DND-41 (cell line): Measurements from ENCODE around the gene TBC1D1.

Experiments
- ATAC-seq: fragments of 200-7000 bp; cut with Tn5 transposase; 3 replicates; pipeline ENCODE4 v1.9.1; 2021; ENCODE audit warnings: low read depth; ENCODE audit not compliant: insufficient read depth
- DNase-seq: peaks from one replicate; pipeline ENCODE4 v3.0.0-alpha.2; 2020
- H2AFZ ChIP-seq: 2 replicates; pipeline ENCODE4 v1.6.0; 2012; ENCODE audit warnings: low read depth, low read length
- H3K27ac ChIP-seq: 2 replicates; pipeline ENCODE4 v1.5.1; 2012; ENCODE audit warnings: low read length, inconsistent platforms
- H3K27me3 ChIP-seq: fragments of 200-600 bp; sonication (generic); 2 replicates; pipeline ENCODE4 v1.6.0; 2012; ENCODE audit warnings: low read length, mild to moderate bottlenecking, inconsistent platforms; ENCODE audit not compliant: insufficient read depth, poor library complexity
- H3K36me3 ChIP-seq: 2 replicates; pipeline ENCODE4 v1.5.1; 2012; ENCODE audit warnings: low read length, inconsistent platforms; ENCODE audit not compliant: insufficient read depth
- H3K4me1 ChIP-seq: 2 replicates; pipeline ENCODE4 v1.5.1; 2012; ENCODE audit warnings: mild to moderate bottlenecking, low read length; ENCODE audit not compliant: insufficient read depth
- H3K4me2 ChIP-seq: 2 replicates; pipeline ENCODE4 v1.6.0; 2012; ENCODE audit warnings: mild to moderate bottlenecking, moderate library complexity, low read length, inconsistent platforms; ENCODE audit not compliant: insufficient read depth
- H3K4me3 ChIP-seq, 2 experiments: fragments of 200-600 bp in 1 of 2; shearing (Covaris generic) in 1 of 2; 2 replicates each; pipeline ENCODE4 v1.5.1; 2012 to 2016; ENCODE audit warnings: inconsistent platforms in 2 of 2, low read length in 2 of 2, mild to moderate bottlenecking in 2 of 2, low read depth in 1 of 2, moderate library complexity in 1 of 2
- H3K79me2 ChIP-seq: 2 replicates; pipeline ENCODE4 v1.6.0; 2012; ENCODE audit warnings: low read length, inconsistent platforms; ENCODE audit not compliant: insufficient read depth
- H3K9ac ChIP-seq: 2 replicates; pipeline ENCODE4 v1.6.0; 2012; ENCODE audit warnings: low read depth, mild to moderate bottlenecking, inconsistent platforms, low read length, moderate library complexity
- H3K9me3 ChIP-seq: 2 replicates; pipeline ENCODE4 v1.5.1; 2012; ENCODE audit warnings: low read length, moderate library complexity, mild to moderate bottlenecking, inconsistent platforms; ENCODE audit not compliant: insufficient read depth, severe bottlenecking
- H4K20me1 ChIP-seq: 2 replicates; pipeline ENCODE4 v1.6.0; 2012; ENCODE audit warnings: low read length; ENCODE audit not compliant: insufficient read depth
- EZH2 ChIP-seq: IDR thresholded peaks from 3 replicates; pipeline ENCODE4 v1.6.1; 2012; ENCODE audit warnings: borderline replicate concordance, low read depth, mild to moderate bottlenecking, moderate library complexity, low read length, inconsistent platforms; ENCODE audit not compliant: severe bottlenecking
- TF ChIP-seq, protein P1 (sequence below): IDR thresholded peaks from 2 replicates; pipeline ENCODE4 v1.5.1; 2012; ENCODE audit warnings: borderline replicate concordance, low read length, moderate library complexity, mild to moderate bottlenecking; ENCODE audit not compliant: poor library complexity, severe bottlenecking; ENCODE audit errors: extremely low read depth

The TBC1D1 gene

GRCh38 chr4:37982736-37983135 lies 91.9 kb downstream of the TBC1D1 start:
- H3K4me3 ChIP-seq = no peak overlapping the region
- no peak overlapping the region for H3K27ac ChIP-seq
- no peak for TF ChIP-seq EZH2
- TF ChIP-seq, protein P1, sequence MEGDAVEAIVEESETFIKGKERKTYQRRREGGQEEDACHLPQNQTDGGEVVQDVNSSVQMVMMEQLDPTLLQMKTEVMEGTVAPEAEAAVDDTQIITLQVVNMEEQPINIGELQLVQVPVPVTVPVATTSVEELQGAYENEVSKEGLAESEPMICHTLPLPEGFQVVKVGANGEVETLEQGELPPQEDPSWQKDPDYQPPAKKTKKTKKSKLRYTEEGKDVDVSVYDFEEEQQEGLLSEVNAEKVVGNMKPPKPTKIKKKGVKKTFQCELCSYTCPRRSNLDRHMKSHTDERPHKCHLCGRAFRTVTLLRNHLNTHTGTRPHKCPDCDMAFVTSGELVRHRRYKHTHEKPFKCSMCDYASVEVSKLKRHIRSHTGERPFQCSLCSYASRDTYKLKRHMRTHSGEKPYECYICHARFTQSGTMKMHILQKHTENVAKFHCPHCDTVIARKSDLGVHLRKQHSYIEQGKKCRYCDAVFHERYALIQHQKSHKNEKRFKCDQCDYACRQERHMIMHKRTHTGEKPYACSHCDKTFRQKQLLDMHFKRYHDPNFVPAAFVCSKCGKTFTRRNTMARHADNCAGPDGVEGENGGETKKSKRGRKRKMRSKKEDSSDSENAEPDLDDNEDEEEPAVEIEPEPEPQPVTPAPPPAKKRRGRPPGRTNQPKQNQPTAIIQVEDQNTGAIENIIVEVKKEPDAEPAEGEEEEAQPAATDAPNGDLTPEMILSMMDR = no peak
- no peaks in the 10 kb centered on the region for H3K9me3 ChIP-seq
- no peak overlapping the region for H3K9ac ChIP-seq
- H3K36me3 ChIP-seq = no peaks in the 10 kb centered on the region
- ATAC-seq (no peak), DNase-seq (no peak)
- no peak overlapping the region for H3K4me2 ChIP-seq
- no peaks in the 10 kb centered on the region for H3K27me3 ChIP-seq
- H2AFZ ChIP-seq = no peak overlapping the region
- H3K79me2 ChIP-seq = peaks cover 81% of the 10 kb centered on the region
- peaks cover 25% of the 10 kb centered on the region; the same call in 1 of the 2 replicates for H4K20me1 ChIP-seq
- peaks cover 22% of the 10 kb centered on the region for H3K4me1 ChIP-seq

GRCh38 chr4:37983951-37984350 lies 93.1 kb downstream of the TBC1D1 start:
- TF ChIP-seq, protein P1 = no peak
- no peak for TF ChIP-seq EZH2
- Histone ChIP-seq H3K27ac (no peak overlapping the region), H3K36me3 (no peaks in the 10 kb centered on the region), H3K79me2 (peaks cover 81% of the 10 kb centered on the region), H3K9me3 (no peaks in the 10 kb centered on the region), H3K4me3 (no peak overlapping the region), H3K4me2 (no peak overlapping the region), H4K20me1 (peaks cover 32% of the 10 kb centered on the region; the same call in 1 of the 2 replicates), H2AFZ (no peak overlapping the region), H3K27me3 (no peaks in the 10 kb centered on the region), H3K4me1 (peaks cover 10% of the 10 kb centered on the region), H3K9ac (no peak overlapping the region)
- no peak for ATAC-seq
- no peak for DNase-seq

DNA sequence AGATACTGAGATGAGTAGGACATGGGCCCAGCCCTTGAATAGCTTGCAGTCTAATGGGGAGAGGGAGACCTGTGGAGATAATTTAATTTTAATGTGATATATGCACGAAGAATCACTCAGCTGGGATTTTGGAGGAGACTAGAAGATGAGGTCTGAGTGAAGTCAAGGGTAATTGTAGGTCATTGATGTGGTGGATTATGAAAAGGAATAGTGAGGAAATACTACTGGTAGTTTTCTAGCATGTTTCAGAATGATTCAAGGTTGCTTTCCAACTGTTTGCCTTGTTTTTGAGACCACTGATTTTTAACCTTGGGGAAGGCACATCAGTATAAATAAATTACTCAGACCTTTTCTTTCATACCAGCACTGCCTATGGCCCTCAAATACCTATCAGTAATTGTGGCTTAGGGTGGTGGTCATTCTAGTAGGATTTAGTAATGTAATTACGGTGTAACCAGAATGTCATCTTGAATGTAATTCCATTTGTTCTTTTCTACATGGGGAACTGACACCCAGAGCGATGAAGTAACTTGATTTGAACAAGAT lies 94.9 kb downstream of the TBC1D1 start:
- Histone ChIP-seq H4K20me1 (peaks cover 36% of the 10 kb centered on the region; the same call in 1 of the 2 replicates), H3K4me1 (no peaks in the 10 kb centered on the region), H3K27ac (no peak overlapping the region), H3K27me3 (no peaks in the 10 kb centered on the region), H3K9me3 (no peaks in the 10 kb centered on the region), H3K4me2 (no peak overlapping the region), H3K79me2 (peaks cover 71% of the 10 kb centered on the region), H3K9ac (no peak overlapping the region), H3K4me3 (no peak overlapping the region), H3K36me3 (no peaks in the 10 kb centered on the region), H2AFZ (no peak overlapping the region)
- TF ChIP-seq, protein P1 = no peak
- no peak for TF ChIP-seq EZH2
- no peak for DNase-seq
- ATAC-seq = no peak

DNA sequence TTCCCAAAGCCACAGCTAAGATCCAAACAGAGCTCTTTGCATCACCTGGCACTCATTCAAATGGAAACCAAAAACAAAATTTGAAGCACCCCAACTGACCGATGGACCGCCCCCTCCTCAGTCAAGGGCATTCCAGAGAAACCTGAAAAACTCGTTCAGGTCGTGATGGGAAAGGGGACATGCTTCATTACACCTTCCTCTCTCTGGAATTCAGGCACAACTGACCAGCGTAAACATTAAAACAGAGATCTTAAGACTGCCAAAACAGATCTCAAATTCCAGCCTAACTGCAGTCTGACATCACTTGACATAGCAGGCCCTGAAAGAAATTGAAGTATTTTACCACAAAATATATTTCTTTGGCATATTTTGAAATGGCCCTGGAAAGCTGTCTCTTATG lies 97.8 kb downstream of the TBC1D1 start:
- H2AFZ ChIP-seq = no peak overlapping the region
- H3K27me3 ChIP-seq = no peaks in the 10 kb centered on the region
- H3K4me1 ChIP-seq = no peaks in the 10 kb centered on the region
- H3K9ac ChIP-seq = no peak overlapping the region
- no peak overlapping the region for H3K27ac ChIP-seq
- no peak for DNase-seq
- H3K79me2 ChIP-seq = peaks cover 58% of the 10 kb centered on the region
- H3K9me3 ChIP-seq = no peaks in the 10 kb centered on the region
- no peak for ATAC-seq
- no peak for TF ChIP-seq EZH2
- TF ChIP-seq, protein P1 = no peak
- no peaks in the 10 kb centered on the region for H3K36me3 ChIP-seq
- H3K4me2 ChIP-seq = no peak overlapping the region
- peaks cover 28% of the 10 kb centered on the region; the same call in 1 of the 2 replicates for H4K20me1 ChIP-seq
- H3K4me3 ChIP-seq = no peak overlapping the region
